Measurements from ENCODE around the gene UBE3B.

The UBE3B gene

GRCh38 chr12:109578330-109578927 lies 101.0 kb downstream of the UBE3B start:
- DNase-seq = no peak

GRCh38 chr12:109579639-109580038 lies 102.2 kb downstream of the UBE3B start:
- no peak for DNase-seq

- DNase-seq = no peak
These were observed 102.8 kb downstream of the UBE3B start for GRCh38 chr12:109580272-109580671.

DNA sequence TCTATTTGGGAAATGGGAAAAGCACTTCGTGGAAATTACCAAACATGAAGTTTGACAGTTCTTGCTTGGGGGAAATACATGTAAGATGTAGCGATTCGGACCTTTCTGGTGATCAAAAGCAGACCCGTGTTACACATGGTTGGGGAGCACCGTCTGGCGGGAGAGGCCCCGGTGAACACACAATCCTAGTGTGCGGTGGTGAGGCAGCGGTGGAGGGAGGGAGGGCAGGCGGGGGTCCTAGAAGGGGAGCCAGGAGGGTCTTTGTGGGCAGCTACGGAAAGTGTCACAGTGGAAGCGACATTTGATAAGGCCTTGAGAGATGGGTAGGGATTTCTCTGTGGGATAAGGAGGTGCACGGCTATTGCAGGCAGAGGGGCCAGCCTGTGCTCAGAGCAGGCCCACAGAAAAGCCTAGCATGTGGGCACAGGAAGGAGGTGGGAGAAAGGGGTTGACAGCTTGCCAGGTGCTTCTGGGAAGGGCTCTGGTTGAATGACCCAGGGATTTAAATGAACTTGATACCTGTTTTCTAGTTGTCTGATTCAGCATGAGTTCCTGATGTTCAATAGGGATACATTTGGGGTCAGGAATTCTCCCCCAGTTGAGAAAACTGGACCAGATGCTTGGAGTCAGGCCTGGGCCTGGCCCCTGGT lies 103.4 kb downstream of the UBE3B start:
- DNase-seq = no peak

GRCh38 chr12:109581334-109581691 lies 103.9 kb downstream of the UBE3B start:
- no peak for DNase-seq

DNA sequence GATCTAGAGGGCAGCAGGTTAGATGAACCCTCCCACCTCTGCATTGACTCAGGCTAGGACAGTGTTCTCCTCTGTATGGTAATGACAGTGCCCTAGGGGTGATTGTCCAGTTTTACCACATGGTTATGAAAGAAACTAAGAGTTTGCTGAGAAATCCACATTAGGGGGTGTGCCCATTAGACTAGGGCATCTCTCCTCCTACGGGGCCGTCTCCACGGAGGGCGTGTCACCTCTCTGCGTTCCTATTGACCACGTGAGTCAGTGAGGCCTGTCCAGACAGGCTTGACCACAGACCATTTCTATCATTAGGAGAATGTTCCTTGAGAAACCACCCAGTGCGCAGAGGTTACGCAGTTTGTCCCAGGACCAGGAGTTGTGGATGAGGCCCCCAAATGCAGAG lies 104.4 kb downstream of the UBE3B start:
- no peak for DNase-seq

GRCh38 chr12:109582636-109583035 lies 105.2 kb downstream of the UBE3B start:
- DNase-seq = no peak

DNA sequence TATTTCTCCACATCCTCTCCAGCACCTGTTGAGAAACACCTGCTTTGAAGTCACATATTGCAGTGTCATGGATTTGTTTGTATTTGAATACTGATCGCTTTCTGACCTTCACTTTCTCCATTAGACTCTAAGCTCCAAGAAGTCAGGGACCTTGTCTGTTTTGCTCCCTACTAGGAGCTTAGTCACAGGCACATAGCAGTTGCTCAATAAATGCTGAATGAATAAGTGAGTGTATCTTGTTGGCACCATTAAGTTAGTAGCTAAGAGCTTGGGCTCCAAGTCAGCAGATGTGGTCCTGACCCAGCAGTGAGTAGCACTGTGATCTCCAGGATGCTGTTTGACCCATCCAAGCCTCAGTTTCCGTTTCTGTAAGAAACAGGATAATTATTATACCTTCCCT lies 106.3 kb downstream of the UBE3B start:
- no peak for DNase-seq

All from NCI-H1436 treated with DMSO at 0.1 percent for 48 hours (cell line).